K562 (cell line): ENCODE measurements around the gene ANKRD11. TPM values are rescaled to one million over a fixed set of nuclear protein-coding genes. Genes with fewer than 3 reads are reported as not detected.

Experiments
- ARHGAP35 ChIP-seq: fragments of 450-650 bp; IDR thresholded peaks from 2 replicates; pipeline ENCODE4 v1.6.1; 2018; ENCODE audit not compliant: partially characterized antibody
- BMI1 ChIP-seq: fragments of 150-350 bp; IDR thresholded peaks from 2 replicates; pipeline ENCODE4 v1.6.1; 2014; ENCODE audit warnings: low read length
- HCFC1 ChIP-seq: IDR thresholded peaks from 2 replicates; pipeline ENCODE4 v1.6.1; 2012; ENCODE audit warnings: low read depth, low read length, improper control_type of control experiment
- MXI1 ChIP-seq: IDR thresholded peaks from 2 replicates; pipeline ENCODE4 v1.6.1; 2011; ENCODE audit warnings: low read depth, mild to moderate bottlenecking, improper control_type of control experiment, low read length
- NELFE ChIP-seq: IDR thresholded peaks from 2 replicates; pipeline ENCODE4 v1.6.1; 2011; ENCODE audit warnings: mild to moderate bottlenecking; ENCODE audit not compliant: insufficient read depth, insufficient read length
- NR3C1 ChIP-seq: sonication (generic); formaldehyde crosslinking; IDR thresholded peaks from 2 replicates; pipeline ENCODE4 v1.8.1; 2022; ENCODE audit warnings: missing genetic modification reagents
- SMAD3 ChIP-seq: fragments of 450-650 bp; formaldehyde crosslinking; conservative IDR thresholded peaks from 2 replicates; pipeline ENCODE4 v1.4.0; 2020; ENCODE audit warnings: mild to moderate bottlenecking
- YY1 ChIP-seq, 3 experiments: IDR thresholded peaks; 2 replicates each; pipeline ENCODE4 v1.6.1; 2011; ENCODE audit warnings: low read length in 2 of 3, mild to moderate bottlenecking in 2 of 3, moderate library complexity in 2 of 3, borderline replicate concordance in 1 of 3, control low read depth in 1 of 3, low read depth in 1 of 3; ENCODE audit not compliant: insufficient read depth in 3 of 3, insufficient replicate concordance in 2 of 3, control insufficient read depth in 1 of 3, insufficient read length in 1 of 3; ENCODE audit errors: extremely low read depth in 1 of 3
- ZNF174 ChIP-seq: fragments of 250-450 bp; sonication (Bioruptor Pico); IDR thresholded peaks from 2 replicates; pipeline ENCODE4 v1.4.0; 2020; ENCODE audit warnings: mild to moderate bottlenecking
- ZNF239 ChIP-seq: fragments of 250-450 bp; sonication (Bioruptor Pico); IDR thresholded peaks from 2 replicates; pipeline ENCODE4 v1.4.0; 2020; ENCODE audit warnings: mild to moderate bottlenecking
- ZNF780A ChIP-seq: fragments of 250-450 bp; sonication (Bioruptor Pico); IDR thresholded peaks from 2 replicates; pipeline ENCODE4 v1.5.0; 2021; ENCODE audit warnings: mild to moderate bottlenecking
- polyA plus RNA-seq, 8 experiments: library from polyadenylated mRNA; depleted of rRNA in 4 of 8; stranded (reverse) in 5 of 8; unstranded in 3 of 8; fragments of >200 nt; fragmentation: Nextera tagmentation in 2 of 8; fragmentation: Illumina TruSeq in 1 of 8; extraction: Ambion mirVana in 2 of 8; extraction: Trizol in 1 of 8; gene quantifications; 2 replicates each; pipeline versions ENCODE4 v1.2.1 to v1.2.3, GENCODE V29; 2011 to 2014; ENCODE audit warnings: inconsistent platforms in 1 of 8, missing spikeins in 1 of 8
- total RNA-seq, 7 experiments: library from RNA; depleted of rRNA in 6 of 7; stranded (reverse); fragments of >200 nt in 6 of 7; fragmentation: Illumina TruSeq in 2 of 7; extraction: Trizol in 2 of 7; gene quantifications; 2 replicates each; pipeline versions ENCODE4 v1.2.1 to v1.2.3, GENCODE V29; 2011 to 2021; ENCODE audit warnings: low replicate concordance in 1 of 7
- TF ChIP-seq, protein P1 (sequence below): fragments of 450-650 bp; formaldehyde crosslinking; IDR thresholded peaks from 2 replicates; pipeline ENCODE4 v1.4.0; 2022; ENCODE audit warnings: mild to moderate bottlenecking, moderate library complexity
- TF ChIP-seq, protein P2 (sequence below): fragments of 250-450 bp; sonication (Bioruptor Pico); IDR thresholded peaks from 2 replicates; pipeline ENCODE4 v1.8.0; 2022; ENCODE audit warnings: moderate library complexity, mild to moderate bottlenecking, inconsistent platforms
- TF ChIP-seq, protein P3 (sequence below): sonication (generic); formaldehyde crosslinking; IDR thresholded peaks from 2 replicates; pipeline ENCODE4 v1.8.0; 2023; ENCODE audit warnings: mild to moderate bottlenecking, missing genetic modification reagents
- TF ChIP-seq, protein P4 (sequence below): fragments of 250-450 bp; sonication (Bioruptor Pico); IDR thresholded peaks from 2 replicates; pipeline ENCODE4 v1.5.0; 2020; ENCODE audit warnings: mild to moderate bottlenecking, borderline replicate concordance

The ANKRD11 gene
- total and polyA plus RNA-seq, 9 of the 15 experiments (the other 6 are each of a cell fraction or from before 2014, with no cell fraction given): 4.7 to 126 (median 31.7) TPM

DNA sequence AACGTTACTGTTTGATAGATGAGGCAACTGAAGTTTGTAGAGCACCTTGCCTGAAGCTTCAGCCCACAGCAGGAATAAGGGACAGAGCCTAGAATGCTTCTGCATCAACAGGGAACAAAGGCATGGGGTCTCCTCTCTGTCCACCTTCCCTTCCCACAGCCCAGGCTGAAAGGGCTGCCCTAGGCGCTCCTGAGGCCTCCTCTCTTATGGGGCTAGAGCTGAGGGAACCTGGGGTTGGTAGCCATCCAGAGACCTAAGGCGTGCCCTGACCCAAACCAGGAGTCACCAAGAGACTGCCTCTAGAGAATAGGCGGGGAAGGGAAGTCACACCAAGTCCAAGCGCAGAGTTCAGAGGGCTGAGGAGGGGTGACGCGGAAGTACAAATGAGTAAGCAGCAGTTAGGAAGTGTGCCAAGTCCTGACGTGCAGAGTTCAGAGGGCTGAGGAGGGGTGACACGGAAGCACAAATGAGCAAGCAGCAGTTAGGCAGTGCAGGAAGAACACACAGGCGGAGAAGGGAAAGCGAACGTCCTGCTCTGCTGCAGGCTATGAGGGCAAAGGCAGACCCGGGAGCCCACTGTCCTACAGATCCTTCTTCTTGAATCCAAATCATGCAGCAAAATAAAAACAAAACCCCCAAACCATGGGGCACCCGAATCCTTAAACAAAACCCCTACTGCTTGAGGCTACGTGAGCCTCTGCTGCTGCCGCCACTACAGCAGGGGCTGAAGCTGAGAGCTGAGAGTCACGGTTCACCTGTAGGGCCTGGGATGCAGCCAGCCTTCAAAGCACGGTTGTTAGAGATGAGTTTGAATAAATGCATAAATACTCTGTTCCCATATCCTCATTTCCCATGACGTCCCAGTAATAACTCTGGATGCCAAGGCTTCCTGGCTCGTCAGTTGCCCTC is 15.1 kb upstream of the ANKRD11 start (continued):
- TF ChIP-seq, protein P1, sequence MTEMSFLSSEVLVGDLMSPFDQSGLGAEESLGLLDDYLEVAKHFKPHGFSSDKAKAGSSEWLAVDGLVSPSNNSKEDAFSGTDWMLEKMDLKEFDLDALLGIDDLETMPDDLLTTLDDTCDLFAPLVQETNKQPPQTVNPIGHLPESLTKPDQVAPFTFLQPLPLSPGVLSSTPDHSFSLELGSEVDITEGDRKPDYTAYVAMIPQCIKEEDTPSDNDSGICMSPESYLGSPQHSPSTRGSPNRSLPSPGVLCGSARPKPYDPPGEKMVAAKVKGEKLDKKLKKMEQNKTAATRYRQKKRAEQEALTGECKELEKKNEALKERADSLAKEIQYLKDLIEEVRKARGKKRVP (CRISPR knock-in tag): no peak
- no peak for TF ChIP-seq ZNF174 (CRISPR knock-in tag)
- no peak for TF ChIP-seq ZNF780A (CRISPR knock-in tag)
- TF ChIP-seq ARHGAP35: no peak
- no peak for TF ChIP-seq NELFE
- TF ChIP-seq YY1 (IDR thresholded peaks at IDR 0.05; ENCODE audit: borderline replicate concordance in 1 of 3, control insufficient read depth in 1 of 3, extremely low read depth in 1 of 3, insufficient read depth in 3 of 3, insufficient read length in 1 of 3, insufficient replicate concordance in 2 of 3, low read depth in 1 of 3, low read length in 2 of 3): peak in 2 of 3 experiments; percentile 41 to 52
- TF ChIP-seq, protein P2, sequence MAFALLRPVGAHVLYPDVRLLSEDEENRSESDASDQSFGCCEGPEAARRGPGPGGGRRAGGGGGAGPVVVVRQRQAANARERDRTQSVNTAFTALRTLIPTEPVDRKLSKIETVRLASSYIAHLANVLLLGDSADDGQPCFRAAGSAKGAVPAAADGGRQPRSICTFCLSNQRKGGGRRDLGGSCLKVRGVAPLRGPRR (CRISPR knock-in tag): no peak
- no peak for TF ChIP-seq ZNF239 (CRISPR knock-in tag)
- TF ChIP-seq HCFC1: no peak; the same call in 1 of the 2 replicates
- no peak for TF ChIP-seq NR3C1 (CRISPR knock-in tag)
- TF ChIP-seq BMI1: no peak
- TF ChIP-seq, protein P3, sequence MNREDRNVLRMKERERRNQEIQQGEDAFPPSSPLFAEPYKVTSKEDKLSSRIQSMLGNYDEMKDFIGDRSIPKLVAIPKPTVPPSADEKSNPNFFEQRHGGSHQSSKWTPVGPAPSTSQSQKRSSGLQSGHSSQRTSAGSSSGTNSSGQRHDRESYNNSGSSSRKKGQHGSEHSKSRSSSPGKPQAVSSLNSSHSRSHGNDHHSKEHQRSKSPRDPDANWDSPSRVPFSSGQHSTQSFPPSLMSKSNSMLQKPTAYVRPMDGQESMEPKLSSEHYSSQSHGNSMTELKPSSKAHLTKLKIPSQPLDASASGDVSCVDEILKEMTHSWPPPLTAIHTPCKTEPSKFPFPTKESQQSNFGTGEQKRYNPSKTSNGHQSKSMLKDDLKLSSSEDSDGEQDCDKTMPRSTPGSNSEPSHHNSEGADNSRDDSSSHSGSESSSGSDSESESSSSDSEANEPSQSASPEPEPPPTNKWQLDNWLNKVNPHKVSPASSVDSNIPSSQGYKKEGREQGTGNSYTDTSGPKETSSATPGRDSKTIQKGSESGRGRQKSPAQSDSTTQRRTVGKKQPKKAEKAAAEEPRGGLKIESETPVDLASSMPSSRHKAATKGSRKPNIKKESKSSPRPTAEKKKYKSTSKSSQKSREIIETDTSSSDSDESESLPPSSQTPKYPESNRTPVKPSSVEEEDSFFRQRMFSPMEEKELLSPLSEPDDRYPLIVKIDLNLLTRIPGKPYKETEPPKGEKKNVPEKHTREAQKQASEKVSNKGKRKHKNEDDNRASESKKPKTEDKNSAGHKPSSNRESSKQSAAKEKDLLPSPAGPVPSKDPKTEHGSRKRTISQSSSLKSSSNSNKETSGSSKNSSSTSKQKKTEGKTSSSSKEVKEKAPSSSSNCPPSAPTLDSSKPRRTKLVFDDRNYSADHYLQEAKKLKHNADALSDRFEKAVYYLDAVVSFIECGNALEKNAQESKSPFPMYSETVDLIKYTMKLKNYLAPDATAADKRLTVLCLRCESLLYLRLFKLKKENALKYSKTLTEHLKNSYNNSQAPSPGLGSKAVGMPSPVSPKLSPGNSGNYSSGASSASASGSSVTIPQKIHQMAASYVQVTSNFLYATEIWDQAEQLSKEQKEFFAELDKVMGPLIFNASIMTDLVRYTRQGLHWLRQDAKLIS (CRISPR knock-in tag): no peak
- no peak for TF ChIP-seq MXI1
- no peak for TF ChIP-seq SMAD3 (CRISPR knock-in tag)
- TF ChIP-seq, protein P4, sequence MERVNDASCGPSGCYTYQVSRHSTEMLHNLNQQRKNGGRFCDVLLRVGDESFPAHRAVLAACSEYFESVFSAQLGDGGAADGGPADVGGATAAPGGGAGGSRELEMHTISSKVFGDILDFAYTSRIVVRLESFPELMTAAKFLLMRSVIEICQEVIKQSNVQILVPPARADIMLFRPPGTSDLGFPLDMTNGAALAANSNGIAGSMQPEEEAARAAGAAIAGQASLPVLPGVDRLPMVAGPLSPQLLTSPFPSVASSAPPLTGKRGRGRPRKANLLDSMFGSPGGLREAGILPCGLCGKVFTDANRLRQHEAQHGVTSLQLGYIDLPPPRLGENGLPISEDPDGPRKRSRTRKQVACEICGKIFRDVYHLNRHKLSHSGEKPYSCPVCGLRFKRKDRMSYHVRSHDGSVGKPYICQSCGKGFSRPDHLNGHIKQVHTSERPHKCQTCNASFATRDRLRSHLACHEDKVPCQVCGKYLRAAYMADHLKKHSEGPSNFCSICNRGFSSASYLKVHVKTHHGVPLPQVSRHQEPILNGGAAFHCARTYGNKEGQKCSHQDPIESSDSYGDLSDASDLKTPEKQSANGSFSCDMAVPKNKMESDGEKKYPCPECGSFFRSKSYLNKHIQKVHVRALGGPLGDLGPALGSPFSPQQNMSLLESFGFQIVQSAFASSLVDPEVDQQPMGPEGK (CRISPR knock-in tag): 0 out of 2 replicates have a peak, but pooled peaks have one; percentile 56
